ENCODE measurements around the gene CPSF6.
A peak's percentile ranks its signal among the peaks of the same experiment; 100 is the strongest.
"Not testable (repeated sequence)": the region's sequence is repeated elsewhere in the genome, so short reads cannot be mapped to it uniquely, and the experiment has no call there.

CPSF6 gene

GRCh38 chr12:69262264-69262974 lies 23.1 kb downstream of the CPSF6 start:
- no peak for DNase-seq (ENCODE audit: low spot score)

- DNase-seq (ENCODE audit: low spot score): no peak
Observed at GRCh38 chr12:69265205-69265604, 25.8 kb downstream of the CPSF6 start.

GRCh38 chr12:69265633-69266032 lies 26.3 kb downstream of the CPSF6 start:
- not testable (repeated sequence) for DNase-seq (ENCODE audit: low spot score)

- no peak for DNase-seq (ENCODE audit: low spot score)
Observed at GRCh38 chr12:69266036-69266635, 26.8 kb downstream of the CPSF6 start.

GRCh38 chr12:69269736-69270135 lies 30.4 kb downstream of the CPSF6 start:
- no peak for DNase-seq (ENCODE audit: low spot score)

GRCh38 chr12:69272511-69272910 lies 33.1 kb downstream of the CPSF6 start:
- DNase-seq (ENCODE audit: low spot score): no peak

GRCh38 chr12:69274861-69275260 lies 35.5 kb downstream of the CPSF6 start:
- no peak for DNase-seq (ENCODE audit: low spot score)

- no peak for DNase-seq (ENCODE audit: low spot score)
Observed at GRCh38 chr12:69275471-69275891, 36.1 kb downstream of the CPSF6 start.

- no peak for DNase-seq (ENCODE audit: low spot score)
Observed at GRCh38 chr12:69278814-69279782, 39.7 kb downstream of the CPSF6 start.

- DNase-seq (ENCODE audit: low spot score): peak; percentile 62
Observed at GRCh38 chr12:69284131-69284530, 44.8 kb downstream of the CPSF6 start.

GRCh38 chr12:69287556-69287955 lies 48.2 kb downstream of the CPSF6 start:
- no peak for DNase-seq (ENCODE audit: low spot score)

- DNase-seq (ENCODE audit: low spot score): peak; percentile 87
Observed at GRCh38 chr12:69290545-69291277, 51.3 kb downstream of the CPSF6 start.

GRCh38 chr12:69291278-69291593 lies 51.9 kb downstream of the CPSF6 start:
- DNase-seq (ENCODE audit: low spot score): no peak

- DNase-seq (ENCODE audit: low spot score): no peak
Observed at GRCh38 chr12:69298133-69298532, 58.8 kb downstream of the CPSF6 start.

- no peak for DNase-seq (ENCODE audit: low spot score)
Observed at GRCh38 chr12:69298947-69299346, 59.6 kb downstream of the CPSF6 start.

- DNase-seq (ENCODE audit: low spot score): no peak
Observed at GRCh38 chr12:69304284-69304683, 64.9 kb downstream of the CPSF6 start.

GRCh38 chr12:69309461-69309860 lies 70.1 kb downstream of the CPSF6 start:
- DNase-seq (ENCODE audit: low spot score): no peak

GRCh38 chr12:69313209-69313608 lies 73.8 kb downstream of the CPSF6 start:
- no peak for DNase-seq (ENCODE audit: low spot score)

- not testable (repeated sequence) for DNase-seq (ENCODE audit: low spot score)
Observed at GRCh38 chr12:69316784-69317183, 77.4 kb downstream of the CPSF6 start.

GRCh38 chr12:69317233-69317632 lies 77.9 kb downstream of the CPSF6 start:
- DNase-seq (ENCODE audit: low spot score): not testable (repeated sequence)

- no peak for DNase-seq (ENCODE audit: low spot score)
Observed at GRCh38 chr12:69318225-69318624, 78.9 kb downstream of the CPSF6 start.

GRCh38 chr12:69321351-69321750 lies 82.0 kb downstream of the CPSF6 start:
- no peak for DNase-seq (ENCODE audit: low spot score)

Measured in globus pallidus (tissue), 1 donor.